Suppressor macrophage treated with lipopolysaccharide for 4 hours (primary cell): ENCODE measurements around the gene RYR2.

Experiments
- DNase-seq: peaks from one replicate; pipeline ENCODE4 v3.0.0-alpha.2; 2020

RYR2 gene

DNA sequence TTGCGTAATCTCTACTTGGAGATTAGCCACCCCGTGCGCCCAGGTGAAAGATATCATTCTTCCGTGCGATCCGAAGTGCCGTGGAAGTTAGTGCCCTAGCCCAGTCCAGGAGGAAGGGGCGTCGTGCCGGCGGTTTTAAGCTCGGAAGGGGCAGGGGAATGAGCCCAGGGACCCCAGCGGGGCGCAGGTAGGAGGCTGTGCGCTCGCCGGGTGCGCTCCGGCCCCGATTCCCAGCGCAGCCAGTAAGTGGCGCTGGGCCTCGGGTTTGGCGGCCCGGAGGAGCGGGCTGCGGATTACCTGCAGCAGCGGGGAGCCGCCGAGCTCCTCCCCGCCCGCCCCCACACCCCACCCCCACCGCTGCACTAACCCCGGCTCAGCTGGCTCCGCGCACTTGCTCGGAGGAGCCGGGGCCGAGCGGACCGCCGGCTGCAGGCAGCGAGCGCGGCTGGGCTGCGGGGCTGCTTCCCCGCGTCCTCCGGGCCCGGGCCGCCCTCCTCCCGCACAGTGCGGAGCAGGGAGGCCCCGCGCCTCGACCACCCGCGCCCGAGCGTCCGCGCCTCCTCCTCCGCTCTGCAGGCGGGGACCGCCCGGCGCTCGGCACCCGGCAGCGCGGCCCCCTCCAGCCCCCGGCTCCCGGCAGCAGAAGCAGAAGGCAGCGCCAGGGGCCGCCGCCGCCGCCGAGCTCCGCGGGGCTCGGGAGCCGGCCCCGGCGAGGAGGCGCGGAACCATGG is at the start of gene RYR2:
RYR2 (plus strand) TSS at position 390 of the 731 bp plus-strand sequence; CDS start at position 728, 338 bp downstream.
- DNase-seq: no peak

DNA sequence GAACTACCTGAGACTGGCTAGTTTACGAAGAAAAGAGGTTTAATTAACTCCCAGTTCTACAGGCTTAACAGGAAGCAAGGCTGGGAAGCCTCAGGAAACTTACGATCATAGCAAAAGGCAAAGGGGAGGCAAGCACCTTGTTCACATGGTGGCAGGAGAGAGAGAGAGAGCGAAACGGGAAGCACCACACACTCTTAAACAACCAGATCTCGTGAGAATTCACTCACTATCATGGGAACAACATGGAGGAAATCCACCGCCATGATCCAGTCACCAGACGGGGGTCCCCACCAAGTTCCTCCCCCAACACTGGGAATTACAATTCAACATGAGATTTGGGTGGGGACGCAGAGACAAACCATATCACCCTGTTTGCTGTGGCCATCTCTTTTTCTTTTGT is 49.5 kb upstream of the RYR2 start:
- DNase-seq: no peak

DNA sequence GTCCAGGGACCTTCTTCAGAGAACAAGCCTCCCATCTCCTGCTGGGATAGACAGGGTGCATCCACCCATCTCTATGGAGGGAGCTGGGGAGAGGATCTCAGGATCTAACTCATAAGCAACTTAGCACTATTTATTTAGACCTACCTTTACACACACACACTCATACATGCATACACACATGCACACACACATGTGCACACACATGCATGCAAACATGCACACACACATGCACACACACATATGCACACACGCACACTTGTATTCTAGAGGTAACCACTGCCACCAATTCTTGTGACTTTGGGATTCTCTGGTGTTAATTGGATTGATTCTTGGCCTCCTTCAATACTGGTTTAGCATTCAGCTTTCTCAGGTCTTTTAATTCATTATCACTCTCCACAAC is 47.5 kb upstream of the RYR2 start:
- no peak for DNase-seq

DNA sequence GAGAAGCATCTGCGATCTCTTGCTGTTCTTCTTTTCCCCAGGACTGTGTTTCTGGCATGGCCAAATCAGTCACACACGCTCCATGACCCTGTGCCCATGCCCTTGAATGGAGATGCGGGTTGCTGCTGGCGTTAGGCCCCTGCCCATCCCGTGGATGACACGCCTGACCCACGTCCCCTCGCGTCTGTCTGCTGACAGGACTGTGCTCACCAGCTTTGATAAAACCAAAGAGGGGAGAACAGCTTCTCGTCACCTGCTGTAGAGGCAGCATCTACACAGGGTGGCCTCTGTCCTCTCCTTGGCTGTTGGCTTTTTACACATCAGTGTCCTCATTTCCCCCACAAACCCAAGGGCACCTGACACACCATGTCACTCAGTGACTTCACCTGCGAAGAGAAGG is 44.6 kb upstream of the RYR2 start:
- DNase-seq: no peak

DNA sequence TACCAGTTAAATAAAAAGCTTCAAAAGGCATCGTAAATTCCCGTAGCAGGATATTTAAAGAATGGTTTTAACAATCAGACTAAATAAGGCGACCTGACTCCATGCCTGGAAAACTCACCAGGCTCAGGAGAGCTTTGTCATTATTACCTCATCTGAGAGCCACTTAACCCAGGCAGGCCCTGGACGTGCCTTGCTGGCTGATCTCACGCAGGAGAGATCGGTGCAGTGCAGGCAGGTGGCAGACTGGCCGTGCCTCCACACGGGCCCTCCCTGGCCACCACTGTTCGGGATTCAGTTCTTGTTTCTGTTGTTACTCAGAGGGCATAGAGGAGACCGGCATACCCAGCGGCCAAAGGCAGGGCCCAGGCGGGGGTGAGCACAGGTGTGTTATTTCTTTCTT is 44.1 kb upstream of the RYR2 start:
- no peak for DNase-seq

DNA sequence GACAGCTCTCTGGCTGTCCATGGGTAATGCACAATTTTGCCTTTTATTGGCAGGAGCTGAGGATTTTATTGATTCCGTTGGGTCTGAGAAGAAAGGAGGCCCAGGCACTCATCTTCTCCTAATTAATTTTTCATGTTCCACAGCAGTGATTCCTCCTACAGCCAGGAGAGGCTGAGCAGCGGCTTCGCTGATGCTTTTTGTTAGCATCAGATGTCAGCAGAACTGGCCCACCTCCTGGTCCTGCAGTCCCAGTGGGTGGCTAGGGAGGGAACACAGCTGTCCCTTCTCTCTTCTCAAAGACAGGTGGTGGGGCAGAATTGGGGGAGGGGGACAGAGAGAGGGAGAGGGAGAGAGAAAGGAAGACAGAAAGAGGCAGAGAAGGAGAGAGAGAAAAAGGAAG is 43.4 kb upstream of the RYR2 start:
- DNase-seq: no peak

DNA sequence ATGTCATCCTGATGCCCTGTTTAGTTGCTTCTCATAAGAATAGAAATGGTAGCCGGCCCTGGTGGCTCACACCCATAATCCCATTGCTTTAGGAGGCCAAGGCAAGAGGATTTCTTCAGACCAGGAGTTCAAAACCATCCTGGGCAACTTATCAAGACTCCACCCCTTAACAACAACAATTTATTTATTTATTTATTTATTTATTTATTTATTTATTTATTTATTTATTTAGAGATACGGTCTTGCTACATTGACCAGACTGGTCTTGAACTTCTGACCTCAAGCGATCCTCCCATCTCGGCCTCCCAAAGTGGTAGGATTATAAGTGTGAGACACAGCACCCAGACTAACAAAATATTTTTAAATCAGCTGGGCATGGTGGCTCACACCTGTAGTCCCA is 41.8 kb upstream of the RYR2 start:
- DNase-seq: no peak

DNA sequence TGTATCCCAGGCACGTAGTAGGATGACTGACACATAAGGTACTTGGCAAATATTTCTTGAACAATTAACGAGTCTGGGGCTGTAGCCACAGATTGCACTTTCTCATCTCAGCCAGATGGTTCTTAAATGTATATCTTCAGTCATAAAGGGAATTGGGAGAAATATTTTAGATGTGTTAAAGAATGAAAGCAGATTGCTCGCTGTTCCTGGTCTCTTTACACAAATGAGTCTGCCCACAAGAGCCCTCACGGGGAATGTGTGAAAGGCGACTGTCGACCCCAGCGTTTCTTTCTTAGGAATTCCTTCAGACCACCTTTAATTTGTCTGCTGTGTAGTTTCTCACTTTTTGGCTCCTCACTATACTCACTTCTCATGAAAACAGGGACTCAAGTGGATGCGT is 38.5 kb upstream of the RYR2 start:
- DNase-seq: no peak

DNA sequence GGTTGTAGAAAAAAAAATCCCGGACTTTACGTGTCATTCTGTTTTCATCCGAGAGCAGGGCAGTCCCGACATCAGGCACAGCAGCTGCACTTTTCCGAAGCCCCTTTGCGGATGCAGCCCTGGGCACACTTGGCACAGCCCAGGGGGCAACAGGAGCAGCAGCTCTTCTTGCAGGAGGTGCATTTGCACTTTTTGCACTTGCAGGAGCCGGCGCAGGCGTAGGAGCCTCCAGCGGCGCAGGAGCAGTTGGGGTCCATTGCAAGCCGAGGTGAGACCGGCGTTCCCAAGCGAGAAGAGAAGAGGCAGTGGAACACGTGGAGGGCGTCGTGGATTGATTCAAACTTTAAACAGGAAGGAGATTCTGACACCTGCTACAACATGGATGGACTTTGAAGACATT is 37.9 kb upstream of the RYR2 start, which contains the start of gene MT1HL1:
MT1HL1 (minus strand) TSS at position 326 of the 400 bp plus-strand sequence; CDS start at position 257, 69 bp downstream.
- DNase-seq: no peak

DNA sequence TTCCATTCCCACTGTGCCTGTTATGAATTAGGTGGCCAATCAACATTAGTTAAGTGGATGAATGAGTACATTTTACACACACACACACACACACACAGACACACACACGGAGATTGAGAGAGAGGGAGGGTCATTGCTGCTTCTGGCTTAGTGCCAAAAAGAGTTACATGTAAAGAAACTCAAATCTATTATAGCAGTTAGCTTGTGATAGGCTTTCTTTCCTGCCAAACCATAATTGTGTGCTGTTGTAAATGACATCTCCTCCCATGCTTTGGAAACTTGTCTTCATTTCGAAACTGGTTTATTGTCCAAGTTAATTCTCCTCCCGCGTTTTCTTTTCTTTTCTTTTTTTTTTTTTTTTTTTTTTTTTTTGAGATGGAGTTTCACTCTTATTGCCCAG is 36.3 kb upstream of the RYR2 start:
- no peak for DNase-seq

DNA sequence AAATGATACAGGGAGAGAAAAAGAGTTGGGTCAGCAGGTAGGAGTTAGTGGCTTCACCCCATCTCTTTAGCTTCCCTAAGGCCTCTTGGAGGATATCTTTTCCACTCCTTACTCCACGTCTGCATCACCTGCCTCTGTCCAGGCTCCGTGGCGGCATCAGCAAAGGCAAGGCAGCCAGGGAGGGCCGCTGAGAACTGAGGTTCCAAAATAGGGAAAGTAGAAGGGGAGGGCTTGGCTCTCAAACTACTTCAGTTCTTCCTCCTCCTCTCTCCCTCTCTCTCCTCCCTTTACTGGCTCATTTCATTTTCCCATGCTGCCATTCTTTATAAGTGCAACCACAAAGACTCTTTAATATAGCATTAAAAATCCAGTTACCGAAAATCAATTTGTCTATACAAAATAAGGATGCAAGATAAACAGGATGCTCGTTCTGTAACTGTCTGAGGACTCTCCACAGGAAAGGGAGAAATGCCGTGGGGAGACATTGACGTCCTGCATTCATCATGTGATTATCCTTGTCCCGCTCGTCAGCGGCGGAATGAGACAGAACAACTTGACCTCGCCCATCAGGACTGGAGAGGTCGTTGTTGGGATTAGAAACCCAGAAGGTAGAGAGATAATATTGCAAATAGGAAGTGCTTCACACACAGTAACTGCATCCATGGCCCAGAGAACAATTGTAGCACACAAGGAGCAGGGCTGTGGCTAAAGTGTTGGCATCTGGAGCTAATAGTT is 34.7 kb upstream of the RYR2 start:
- DNase-seq: no peak

DNA sequence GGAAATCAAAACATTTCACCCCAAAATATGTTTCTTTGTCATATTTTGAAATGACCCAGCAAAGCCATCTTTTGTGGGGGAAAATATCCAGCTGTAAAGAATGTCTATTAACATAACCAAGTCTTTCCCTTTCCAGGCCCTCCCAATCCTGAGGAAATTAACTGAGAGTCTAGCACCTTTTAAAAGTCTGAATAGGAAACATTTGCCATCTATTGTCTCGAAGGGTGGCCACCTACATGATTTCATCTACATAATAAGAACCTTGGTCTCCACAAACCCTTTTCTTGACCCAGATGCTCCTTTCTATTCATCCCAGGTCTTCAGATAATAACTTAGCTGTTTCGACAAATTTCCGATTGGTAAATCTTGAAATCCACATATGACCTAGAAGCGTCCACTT is 32.4 kb upstream of the RYR2 start:
- no peak for DNase-seq

DNA sequence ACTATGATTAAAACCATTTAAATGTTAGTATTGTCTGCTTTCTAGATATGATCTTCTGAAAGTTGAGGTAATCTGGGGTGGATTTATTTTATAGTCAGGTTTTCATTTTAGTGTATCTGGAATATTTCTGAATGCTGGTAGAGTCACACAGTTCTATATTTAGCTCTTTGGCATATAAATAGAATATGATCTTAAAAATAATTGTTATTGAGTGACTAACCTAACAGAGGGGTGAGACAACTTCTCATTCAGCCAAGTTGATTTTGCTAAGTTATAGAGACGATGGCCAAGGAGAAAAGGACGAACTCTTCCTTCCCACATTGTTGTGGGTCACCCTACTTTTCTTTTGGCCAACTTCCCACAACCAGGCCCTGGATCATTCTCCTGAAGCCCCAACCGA is 30.6 kb upstream of the RYR2 start:
- DNase-seq: no peak

DNA sequence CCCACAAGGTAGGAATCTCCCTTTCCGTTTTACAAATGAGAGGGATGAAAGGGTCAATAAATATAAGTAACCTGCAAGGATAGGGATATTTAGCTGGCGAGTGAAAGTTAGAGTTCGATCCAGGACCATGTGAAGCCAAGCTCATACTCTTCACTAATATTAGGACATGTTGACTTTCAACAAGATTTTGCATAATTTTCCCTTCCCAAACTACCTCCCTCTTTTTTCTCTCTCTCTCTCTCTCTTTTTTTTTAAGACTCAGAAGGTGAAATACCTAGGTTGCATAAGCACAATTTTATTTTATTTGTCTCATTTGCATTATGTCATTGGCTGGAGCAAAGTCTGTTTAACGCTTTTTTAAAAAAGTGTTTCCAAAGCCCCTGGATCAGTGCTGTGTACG is 29.6 kb upstream of the RYR2 start:
- no peak for DNase-seq

DNA sequence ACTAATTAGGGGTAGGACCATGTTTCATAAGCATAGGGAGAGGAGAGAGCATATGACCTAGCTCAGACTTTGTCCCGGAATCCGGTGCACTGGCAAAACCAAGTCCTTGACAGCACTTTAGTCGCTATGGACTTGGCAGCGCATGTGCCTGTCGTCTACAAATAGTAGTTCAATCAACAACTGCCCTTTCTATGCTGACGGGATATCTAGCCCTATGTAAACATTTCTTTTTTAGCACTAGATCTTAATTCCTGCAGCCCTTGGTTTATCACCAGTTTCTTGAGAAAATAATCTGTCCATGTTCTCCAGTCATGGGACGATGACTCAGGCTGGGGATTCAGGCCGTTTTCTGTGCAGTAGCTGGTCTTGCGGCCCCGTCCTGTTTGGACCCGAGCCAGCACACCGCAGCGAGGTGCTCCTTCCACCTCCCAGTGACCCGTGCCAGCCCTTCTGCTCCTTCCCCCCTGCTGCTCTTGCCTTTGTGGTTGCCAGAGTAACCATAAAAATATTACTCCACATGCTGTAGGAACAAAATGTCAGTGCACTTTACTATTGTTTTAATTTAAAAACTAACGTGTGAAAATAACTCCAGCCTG is 29.1 kb upstream of the RYR2 start:
- DNase-seq: no peak

DNA sequence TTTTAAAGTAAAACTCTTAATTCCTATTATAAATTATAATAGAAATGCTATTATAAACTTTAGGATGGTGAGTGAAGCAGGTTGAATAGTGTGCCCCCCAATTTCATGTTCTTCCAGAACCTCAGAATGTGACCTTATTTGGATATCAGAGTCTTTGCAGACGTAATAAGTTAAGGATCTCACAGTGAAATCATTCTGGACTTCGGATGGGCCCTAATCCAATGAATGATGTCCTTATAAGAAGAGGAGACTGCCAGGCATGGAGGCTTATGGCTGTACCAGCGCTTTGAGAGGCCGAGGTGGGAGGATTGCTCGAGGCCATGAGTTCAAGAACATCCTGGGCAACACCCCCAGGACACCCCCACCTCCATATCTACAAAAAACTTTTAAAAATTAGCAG is 28.4 kb upstream of the RYR2 start:
- DNase-seq: no peak

DNA sequence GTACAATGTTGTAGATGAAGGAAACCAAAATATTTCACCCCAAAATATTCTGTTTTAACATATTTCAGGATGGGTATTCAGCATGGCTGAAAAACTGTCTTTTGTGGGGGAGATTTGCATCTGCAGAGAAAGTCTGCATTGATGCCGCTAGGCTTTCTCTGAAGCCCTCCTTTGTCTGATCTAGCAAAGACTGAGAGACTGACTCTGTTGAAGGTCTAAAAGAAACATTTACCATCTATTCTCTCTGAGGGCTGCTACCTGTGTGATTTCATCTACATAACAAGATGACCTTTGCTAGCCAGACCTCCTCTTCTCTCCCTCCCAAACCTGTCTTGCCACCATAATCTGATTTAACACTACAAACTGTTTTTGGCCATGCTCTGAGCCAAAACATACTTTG is 25.4 kb upstream of the RYR2 start:
- no peak for DNase-seq

DNA sequence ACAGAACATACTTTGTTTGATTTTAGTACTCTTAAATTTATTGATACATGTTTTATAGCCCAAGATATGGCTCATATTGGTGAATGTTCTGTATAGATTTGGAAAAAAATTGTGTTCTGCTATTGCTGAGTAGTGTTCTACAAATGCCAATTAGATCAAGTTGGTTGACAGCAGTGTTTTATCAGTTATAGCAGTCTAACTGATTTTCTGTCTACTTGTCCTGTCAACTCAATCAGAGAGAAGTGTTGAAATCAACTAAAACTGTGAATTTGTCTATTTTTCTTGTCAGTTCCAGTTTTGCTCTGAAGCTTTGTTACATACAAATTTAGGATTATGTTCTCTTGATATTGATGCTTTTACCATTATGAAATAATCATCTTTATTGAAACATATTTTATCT is 23.1 kb upstream of the RYR2 start:
- no peak for DNase-seq

DNA sequence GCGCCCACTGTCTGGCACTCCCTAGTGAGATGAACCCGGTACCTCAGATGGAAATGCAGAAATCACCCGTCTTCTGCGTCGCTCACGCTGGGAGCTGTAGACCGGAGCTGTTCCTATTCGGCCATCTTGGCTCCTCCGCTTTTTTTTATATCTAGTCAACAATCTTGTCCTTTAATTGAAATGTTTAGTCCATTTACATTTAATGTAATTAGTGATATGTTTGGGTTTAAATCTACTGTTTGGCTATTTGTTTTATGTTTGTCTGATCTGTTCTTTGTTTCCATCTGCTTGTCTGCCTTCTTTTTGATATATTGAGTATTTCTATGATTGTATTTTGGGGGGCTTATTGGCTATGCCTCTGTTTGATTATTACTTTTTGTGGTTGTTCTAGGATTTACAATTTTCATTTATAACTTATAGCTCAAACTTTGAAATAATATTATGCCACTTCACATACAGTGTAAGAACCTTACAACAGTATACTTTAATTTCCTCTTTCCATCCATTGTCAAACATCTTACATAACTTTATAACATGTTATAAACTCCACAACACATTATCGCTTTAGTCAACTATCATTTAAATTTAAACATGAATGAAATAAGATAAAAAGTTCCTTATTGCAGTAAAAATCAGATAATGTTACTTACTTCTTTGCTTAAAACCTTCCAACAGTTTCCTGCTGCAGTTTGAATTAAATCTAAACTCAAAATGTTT is 16.5 kb upstream of the RYR2 start:
- no peak for DNase-seq

DNA sequence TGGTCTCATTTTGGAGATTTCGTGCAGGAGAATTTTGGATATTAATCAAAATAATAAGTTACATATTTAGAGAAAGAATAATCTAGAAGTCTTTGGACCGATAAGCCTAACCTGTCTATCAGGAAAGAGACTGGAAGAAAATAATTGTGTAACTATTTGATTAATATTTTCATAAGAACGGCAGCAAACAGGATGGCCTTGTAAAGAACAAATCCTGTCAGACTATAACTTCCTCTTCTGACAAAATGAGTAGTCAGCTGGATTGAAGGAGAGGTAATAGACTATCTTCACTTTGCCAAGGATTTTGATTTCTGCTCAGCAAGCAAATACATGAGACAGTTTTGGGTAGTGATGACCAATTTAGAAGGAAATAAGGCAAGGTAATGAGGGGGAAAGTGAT is 12.7 kb upstream of the RYR2 start:
- DNase-seq: no peak

DNA sequence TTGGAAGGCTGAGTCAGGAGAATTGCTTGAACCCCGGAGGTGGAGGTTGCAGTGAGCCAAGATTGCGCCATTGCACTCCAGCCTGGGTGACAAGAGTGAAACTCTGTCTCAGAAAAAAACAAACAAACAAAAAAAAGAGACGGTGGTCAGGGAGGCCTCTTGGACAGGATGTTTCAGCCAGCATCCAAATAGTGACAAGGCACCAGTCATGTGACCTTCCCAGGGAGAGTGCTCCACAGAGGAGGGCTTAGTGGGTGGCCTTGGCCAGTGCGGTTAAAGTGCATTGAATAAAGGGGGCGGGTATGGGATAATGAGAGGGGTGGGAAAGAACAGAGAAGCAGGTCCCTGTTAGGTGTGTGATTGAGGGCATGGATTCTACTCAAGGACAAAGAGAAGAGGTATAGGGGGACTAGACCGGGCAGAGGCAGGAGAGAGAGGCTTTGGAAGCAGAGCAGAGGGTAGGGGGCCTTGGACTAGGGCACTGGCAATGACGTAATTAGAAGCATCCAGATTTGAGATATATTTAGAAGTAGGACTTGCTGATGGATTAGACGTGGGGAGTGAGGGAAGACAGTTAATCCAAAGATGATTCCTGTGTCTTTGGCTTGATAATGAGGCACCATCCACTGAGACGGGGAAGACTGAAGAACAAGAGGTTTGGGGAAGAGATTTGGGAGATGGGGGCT is 12.0 kb upstream of the RYR2 start:
- no peak for DNase-seq

DNA sequence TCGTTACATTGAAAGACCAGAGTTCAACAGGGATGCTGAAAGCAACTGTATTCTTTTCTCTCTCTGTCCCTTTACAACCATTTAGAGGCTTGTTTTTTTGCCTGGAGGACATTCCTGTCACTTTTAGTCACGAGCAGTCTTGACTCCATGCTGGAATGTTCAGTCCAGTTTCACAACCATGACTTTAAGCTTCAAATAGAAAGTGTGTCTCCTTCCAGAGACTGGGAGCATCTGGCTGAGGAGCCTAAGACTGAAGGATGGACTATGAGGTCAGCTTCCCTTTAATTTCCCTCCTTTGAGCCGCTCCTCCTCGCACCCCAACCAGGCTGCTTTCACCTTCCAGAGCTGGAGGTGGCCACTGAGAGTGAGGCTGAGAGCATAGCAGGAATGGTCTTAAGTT is 10.5 kb upstream of the RYR2 start:
- no peak for DNase-seq

DNA sequence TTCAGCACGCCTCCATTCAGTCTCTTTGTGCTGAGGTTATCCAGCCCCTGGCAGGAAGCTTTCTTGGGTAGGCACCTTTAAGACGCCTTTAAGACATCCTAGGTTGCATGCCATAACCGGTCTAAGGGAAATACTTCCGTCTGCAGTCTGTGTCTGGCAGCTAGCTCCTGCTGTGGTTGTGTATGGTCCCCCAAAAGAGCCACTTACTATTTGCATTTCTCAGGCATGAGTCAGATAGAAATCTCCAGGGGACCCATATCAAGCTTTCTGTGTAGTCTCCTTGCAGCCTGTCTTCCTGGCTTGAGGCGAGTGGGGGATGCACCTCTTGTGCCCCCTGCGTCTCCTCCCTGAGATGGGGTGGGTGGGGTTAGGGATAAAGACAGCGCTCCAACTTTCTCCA is 10.0 kb upstream of the RYR2 start:
- no peak for DNase-seq
